HepG2 (cell line): ENCODE results near the gene LAMC3. TPM values are rescaled to one million over a fixed set of nuclear protein-coding genes. Genes with fewer than 3 reads are reported as not detected.

Experiments used
- CCAR2 ChIP-seq: fragments of 200-400 bp; formaldehyde crosslinking; optimal IDR thresholded peaks from 2 replicates; pipeline ENCODE3; 2018; ENCODE audit warnings: low read depth, mild to moderate bottlenecking, low read length, moderate library complexity
- GMEB1 ChIP-seq: sonication (generic); formaldehyde crosslinking; IDR thresholded peaks from 2 replicates; pipeline ENCODE4 v1.5.1; 2020; ENCODE audit warnings: missing genetic modification reagents, mild to moderate bottlenecking, borderline replicate concordance
- MAFF ChIP-seq: IDR thresholded peaks from 2 replicates; pipeline ENCODE4 v1.6.1; 2011; ENCODE audit warnings: low read depth, low read length, improper control_type of control experiment
- XRCC5 ChIP-seq: fragments of 200-400 bp; formaldehyde crosslinking; optimal IDR thresholded peaks from 2 replicates; pipeline ENCODE3; 2017; ENCODE audit warnings: mild to moderate bottlenecking, low read length
- ZNF510 ChIP-seq: sonication (generic); formaldehyde crosslinking; IDR thresholded peaks from 2 replicates; pipeline ENCODE4 v1.4.0; 2020; ENCODE audit warnings: low read depth, mild to moderate bottlenecking, missing genetic modification reagents
- ZSCAN22 ChIP-seq: sonication (generic); formaldehyde crosslinking; IDR thresholded peaks from 2 replicates; pipeline ENCODE4 v1.4.0; 2020; ENCODE audit warnings: mild to moderate bottlenecking, missing genetic modification reagents
- polyA plus RNA-seq, 8 experiments: library from polyadenylated mRNA; depleted of rRNA in 3 of 8; stranded (reverse) in 7 of 8; unstranded in 1 of 8; fragments of >200 nt; fragmentation: Illumina TruSeq in 4 of 8; extraction: Trizol in 4 of 8; gene quantifications; 2 replicates each; pipeline versions ENCODE4 v1.2.1 to v1.2.3, GENCODE V29; 2011 to 2016; ENCODE audit warnings: low read depth in 4 of 8, missing spikeins in 1 of 8, mixed read lengths in 1 of 8; ENCODE audit not compliant: insufficient read depth in 1 of 8
- total RNA-seq, 5 experiments: library from RNA; depleted of rRNA; stranded (reverse); fragments of >200 nt; fragmentation: Illumina TruSeq; extraction: Trizol; gene quantifications; 2 replicates each; pipeline ENCODE4 v1.2.3, GENCODE V29; 2016; ENCODE audit warnings: low read depth in 1 of 5
- TF ChIP-seq, protein P1 (sequence below), 2 experiments: fragments of 450-650 bp in 1 of 2; sonication (generic) in 1 of 2; formaldehyde crosslinking in 1 of 2; IDR thresholded peaks; 2 replicates each; pipeline versions ENCODE4 v1.6.1 to v1.8.0; 2016 to 2022; ENCODE audit warnings: antibody characterized with exemption in 1 of 2, mild to moderate bottlenecking in 1 of 2, missing genetic modification reagents in 1 of 2

The LAMC3 gene
- total and polyA plus RNA-seq, 2 of the 13 experiments (the other 11 are each of a cell fraction or from before 2014, with no cell fraction given), result 0.07 to 0.57 TPM

- TF ChIP-seq, protein P1, sequence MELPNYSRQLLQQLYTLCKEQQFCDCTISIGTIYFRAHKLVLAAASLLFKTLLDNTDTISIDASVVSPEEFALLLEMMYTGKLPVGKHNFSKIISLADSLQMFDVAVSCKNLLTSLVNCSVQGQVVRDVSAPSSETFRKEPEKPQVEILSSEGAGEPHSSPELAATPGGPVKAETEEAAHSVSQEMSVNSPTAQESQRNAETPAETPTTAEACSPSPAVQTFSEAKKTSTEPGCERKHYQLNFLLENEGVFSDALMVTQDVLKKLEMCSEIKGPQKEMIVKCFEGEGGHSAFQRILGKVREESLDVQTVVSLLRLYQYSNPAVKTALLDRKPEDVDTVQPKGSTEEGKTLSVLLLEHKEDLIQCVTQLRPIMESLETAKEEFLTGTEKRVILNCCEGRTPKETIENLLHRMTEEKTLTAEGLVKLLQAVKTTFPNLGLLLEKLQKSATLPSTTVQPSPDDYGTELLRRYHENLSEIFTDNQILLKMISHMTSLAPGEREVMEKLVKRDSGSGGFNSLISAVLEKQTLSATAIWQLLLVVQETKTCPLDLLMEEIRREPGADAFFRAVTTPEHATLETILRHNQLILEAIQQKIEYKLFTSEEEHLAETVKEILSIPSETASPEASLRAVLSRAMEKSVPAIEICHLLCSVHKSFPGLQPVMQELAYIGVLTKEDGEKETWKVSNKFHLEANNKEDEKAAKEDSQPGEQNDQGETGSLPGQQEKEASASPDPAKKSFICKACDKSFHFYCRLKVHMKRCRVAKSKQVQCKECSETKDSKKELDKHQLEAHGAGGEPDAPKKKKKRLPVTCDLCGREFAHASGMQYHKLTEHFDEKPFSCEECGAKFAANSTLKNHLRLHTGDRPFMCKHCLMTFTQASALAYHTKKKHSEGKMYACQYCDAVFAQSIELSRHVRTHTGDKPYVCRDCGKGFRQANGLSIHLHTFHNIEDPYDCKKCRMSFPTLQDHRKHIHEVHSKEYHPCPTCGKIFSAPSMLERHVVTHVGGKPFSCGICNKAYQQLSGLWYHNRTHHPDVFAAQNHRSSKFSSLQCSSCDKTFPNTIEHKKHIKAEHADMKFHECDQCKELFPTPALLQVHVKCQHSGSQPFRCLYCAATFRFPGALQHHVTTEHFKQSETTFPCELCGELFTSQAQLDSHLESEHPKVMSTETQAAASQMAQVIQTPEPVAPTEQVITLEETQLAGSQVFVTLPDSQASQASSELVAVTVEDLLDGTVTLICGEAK (IDR thresholded peaks at IDR 0.05), result no peak
- TF ChIP-seq, protein P1 (CRISPR knock-in tag; IDR thresholded peaks at IDR 0.05), result no peak
- TF ChIP-seq ZNF510 (CRISPR knock-in tag), result no peak
- TF ChIP-seq GMEB1, result no peak
- no peak for TF ChIP-seq CCAR2
- TF ChIP-seq ZSCAN22 (CRISPR knock-in tag), result no peak
- no peak for TF ChIP-seq MAFF
- TF ChIP-seq XRCC5, result no peak
Measured at GRCh38 chr9:131087354-131087893, 78.5 kb downstream of the LAMC3 start (continued).
